HEK293 (cell line): ENCODE results near the gene CASP2.

Experiments
- CTCF ChIA-PET: fragments of 350-600 bp; formaldehyde crosslinking; extraction: SDS; loops from one replicate; lab custom pipeline; 2021; ENCODE audit warnings: antibody characterized with exemption; lab: Yijun Ruan, JAX
- POLR2A ChIA-PET: fragments of 300-600 bp; formaldehyde crosslinking; extraction: SDS; loops from one replicate; lab custom pipeline; 2020; ENCODE audit warnings: antibody characterized with exemption, inconsistent platforms; lab: Yijun Ruan, JAX
- H3K27ac ChIP-seq: fragments of 200-500 bp; sonication (Bioruptor generic); 2 replicates; pipeline ENCODE4 v1.5.1; 2014; ENCODE audit warnings: low read depth, low read length, control low read depth, inconsistent platforms; ENCODE audit errors: extremely low read depth
- H3K36me3 ChIP-seq, 2 experiments: fragments of 200-500 bp in 1 of 2; sonication (Bioruptor generic) in 1 of 2; 1 replicate in 1 of 2; 2 replicates in 1 of 2; pipeline ENCODE4 v1.5.1; 2014 to 2017; ENCODE audit warnings: inconsistent platforms in 2 of 2, low read length in 2 of 2; ENCODE audit not compliant: control insufficient read depth in 2 of 2, insufficient read depth in 1 of 2
- H3K4me1 ChIP-seq: fragments of 200-500 bp; sonication (Bioruptor generic); 2 replicates; pipeline ENCODE4 v1.5.1; 2014; ENCODE audit warnings: mild to moderate bottlenecking, low read length, inconsistent platforms; ENCODE audit not compliant: control insufficient read depth, insufficient read depth
- H3K4me3 ChIP-seq: 2 replicates; pipeline ENCODE4 v1.5.1; 2011; ENCODE audit warnings: low read depth, mild to moderate bottlenecking, control low read depth, low read length, moderate library complexity
- H3K9me3 ChIP-seq: fragments of 200-500 bp; sonication (Bioruptor generic); 2 replicates; pipeline ENCODE4 v1.5.1; 2014; ENCODE audit warnings: low read depth, low read length, inconsistent platforms; ENCODE audit not compliant: control insufficient read depth, insufficient read depth
- ZNF549 ChIP-seq: fragments of 450-650 bp; IDR thresholded peaks from 2 replicates; pipeline ENCODE4 v1.5.1; 2018; ENCODE audit warnings: missing biosample characterization, missing genetic modification characterization, mild to moderate bottlenecking, inconsistent platforms, moderate library complexity
- ZNF664 ChIP-seq: fragments of 450-650 bp; formaldehyde crosslinking; IDR thresholded peaks from 2 replicates; pipeline ENCODE4 v1.5.1; 2016; ENCODE audit warnings: missing biosample characterization, missing genetic modification characterization
- ZNF785 ChIP-seq: fragments of 450-650 bp; formaldehyde crosslinking; IDR thresholded peaks from 2 replicates; pipeline ENCODE4 v1.5.1; 2016; ENCODE audit warnings: missing biosample characterization, missing genetic modification characterization
- TF ChIP-seq, protein P1 (sequence below): fragments of 450-650 bp; formaldehyde crosslinking; conservative IDR thresholded peaks from 2 replicates; pipeline ENCODE4 v1.5.1; 2016; ENCODE audit warnings: low read depth, missing biosample characterization, missing genetic modification characterization
- TF ChIP-seq, protein P2 (sequence below): fragments of 450-650 bp; IDR thresholded peaks from 2 replicates; pipeline ENCODE4 v1.5.1; 2018; ENCODE audit warnings: missing biosample characterization, mild to moderate bottlenecking, missing genetic modification characterization
- TF ChIP-seq, protein P3 (sequence below): fragments of 450-650 bp; formaldehyde crosslinking; IDR thresholded peaks from 2 replicates; pipeline ENCODE4 v1.5.1; 2017; ENCODE audit warnings: missing biosample characterization, missing genetic modification characterization

CASP2 gene

DNA sequence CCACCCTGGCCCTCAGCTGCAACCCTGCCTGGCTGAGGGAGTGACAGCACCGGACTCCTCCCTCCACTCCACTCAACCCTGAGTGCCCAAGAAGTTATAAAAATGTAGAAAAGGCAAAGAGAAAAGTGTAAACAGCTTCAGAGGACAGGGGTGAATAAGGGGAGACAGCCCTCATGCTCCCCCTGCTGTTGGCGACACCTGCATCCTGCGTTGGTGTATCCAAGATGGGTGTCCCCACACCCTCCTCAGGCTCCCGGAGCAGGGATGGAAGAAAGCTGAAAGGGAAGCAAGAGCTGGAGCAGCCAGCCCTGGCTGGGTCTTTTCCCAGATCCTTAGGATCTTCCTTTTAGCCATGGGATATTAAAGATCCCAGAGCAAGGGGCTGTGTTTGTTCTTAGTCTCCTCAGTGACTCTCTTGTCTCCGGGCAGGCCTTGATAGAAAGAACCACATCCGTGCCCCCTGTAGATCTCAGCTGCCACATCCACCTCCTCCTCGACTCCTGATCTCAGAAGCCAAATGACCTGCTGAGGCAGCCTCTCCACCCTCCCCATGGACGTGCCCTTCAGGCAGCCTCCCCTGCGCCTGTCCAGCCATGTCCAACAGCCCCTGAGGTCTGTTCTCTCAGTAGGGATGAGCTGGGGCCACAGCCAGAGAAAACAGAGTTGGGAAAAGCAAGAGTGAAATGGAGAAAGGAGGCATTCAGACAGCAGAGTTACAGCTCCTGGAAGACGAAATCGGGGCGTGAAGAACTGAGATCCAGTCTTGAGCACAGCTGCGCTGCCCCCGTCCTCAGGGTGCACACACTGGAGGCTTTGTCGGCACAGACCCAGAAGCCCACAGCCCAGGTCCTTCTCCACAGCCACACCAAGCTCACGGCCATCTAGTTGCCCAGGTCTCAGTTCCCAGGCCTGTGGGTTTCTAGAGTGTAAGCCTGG, 67.6 kb downstream of the CASP2 start:
- ChIA-PET CTCF (interaction anchor here (0.6 to 2.0 kb wide), 5 partner anchors 10 to 624 kb away, joined by 3 to 8 read pairs (median 4); no protein-coding TSS in a partner anchor), POLR2A (interaction anchor here (0.7 kb wide), 1 partner anchor 38 kb away, joined by 3 read pairs; no protein-coding TSS in a partner anchor)
- H3K36me3 ChIP-seq, result peaks cover 0 to 32% of the 10 kb centered on the region in 2 experiments; a peak in 1 of 3 replicates
- no peak overlapping the region for H3K27ac ChIP-seq
- H3K4me1 ChIP-seq, result no peaks in the 10 kb centered on the region
- no peak overlapping the region for H3K4me3 ChIP-seq
- TF ChIP-seq ZNF549 (tag by site-specific recombination), result no peak
- TF ChIP-seq, protein P1, sequence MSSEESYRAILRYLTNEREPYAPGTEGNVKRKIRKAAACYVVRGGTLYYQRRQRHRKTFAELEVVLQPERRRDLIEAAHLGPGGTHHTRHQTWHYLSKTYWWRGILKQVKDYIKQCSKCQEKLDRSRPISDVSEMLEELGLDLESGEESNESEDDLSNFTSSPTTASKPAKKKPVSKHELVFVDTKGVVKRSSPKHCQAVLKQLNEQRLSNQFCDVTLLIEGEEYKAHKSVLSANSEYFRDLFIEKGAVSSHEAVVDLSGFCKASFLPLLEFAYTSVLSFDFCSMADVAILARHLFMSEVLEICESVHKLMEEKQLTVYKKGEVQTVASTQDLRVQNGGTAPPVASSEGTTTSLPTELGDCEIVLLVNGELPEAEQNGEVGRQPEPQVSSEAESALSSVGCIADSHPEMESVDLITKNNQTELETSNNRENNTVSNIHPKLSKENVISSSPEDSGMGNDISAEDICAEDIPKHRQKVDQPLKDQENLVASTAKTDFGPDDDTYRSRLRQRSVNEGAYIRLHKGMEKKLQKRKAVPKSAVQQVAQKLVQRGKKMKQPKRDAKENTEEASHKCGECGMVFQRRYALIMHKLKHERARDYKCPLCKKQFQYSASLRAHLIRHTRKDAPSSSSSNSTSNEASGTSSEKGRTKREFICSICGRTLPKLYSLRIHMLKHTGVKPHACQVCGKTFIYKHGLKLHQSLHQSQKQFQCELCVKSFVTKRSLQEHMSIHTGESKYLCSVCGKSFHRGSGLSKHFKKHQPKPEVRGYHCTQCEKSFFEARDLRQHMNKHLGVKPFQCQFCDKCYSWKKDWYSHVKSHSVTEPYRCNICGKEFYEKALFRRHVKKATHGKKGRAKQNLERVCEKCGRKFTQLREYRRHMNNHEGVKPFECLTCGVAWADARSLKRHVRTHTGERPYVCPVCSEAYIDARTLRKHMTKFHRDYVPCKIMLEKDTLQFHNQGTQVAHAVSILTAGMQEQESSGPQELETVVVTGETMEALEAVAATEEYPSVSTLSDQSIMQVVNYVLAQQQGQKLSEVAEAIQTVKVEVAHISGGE (tag by site-specific recombination), result 0 out of 2 replicates have a peak, but pooled peaks have one; percentile 25
- no peaks in the 10 kb centered on the region for H3K9me3 ChIP-seq

DNA sequence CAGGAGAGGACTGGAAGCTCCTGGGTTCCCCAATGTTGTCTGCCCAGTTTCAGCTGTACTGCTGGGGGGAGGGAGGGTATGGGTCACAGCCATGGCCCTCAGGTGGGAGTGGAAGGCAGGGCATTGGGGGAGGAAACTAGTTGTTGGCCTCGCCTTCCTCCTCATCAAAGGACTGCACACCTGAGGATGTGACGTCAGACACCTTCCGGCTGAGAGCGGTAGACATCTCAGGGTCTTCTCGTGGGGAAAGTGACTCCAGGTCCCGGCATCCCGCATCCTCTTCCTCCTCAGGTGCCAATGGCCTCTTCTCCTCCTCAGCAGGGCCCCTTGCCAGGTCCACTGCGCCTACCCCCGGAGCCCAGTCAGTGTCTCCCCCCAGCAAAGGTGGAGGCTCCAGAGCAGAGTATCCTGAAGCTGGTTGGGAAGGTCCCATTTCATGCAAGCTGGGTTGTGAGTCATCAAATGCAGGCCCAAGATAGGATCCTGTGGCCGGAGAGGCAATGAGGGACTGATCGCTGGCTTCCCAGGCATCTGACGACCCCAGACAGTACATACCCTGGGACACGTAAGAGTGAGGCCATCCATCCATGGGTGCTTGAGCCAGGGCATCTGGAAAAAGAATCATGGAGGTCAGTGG, 68.4 kb downstream of the CASP2 start:
- ChIA-PET POLR2A (no interaction called here), CTCF (interaction anchor here (0.6 to 2.0 kb wide), 4 partner anchors 11 to 54 kb away, joined by 3 to 8 read pairs (median 4); no protein-coding TSS in a partner anchor)
- Histone ChIP-seq H3K4me1 (no peaks in the 10 kb centered on the region), H3K9me3 (no peaks in the 10 kb centered on the region), H3K27ac (no peak overlapping the region), H3K36me3 (peaks cover 0 to 32% of the 10 kb centered on the region in 2 experiments; a peak in 1 of 3 replicates), H3K4me3 (no peak overlapping the region)
- TF ChIP-seq ZNF664 (tag by site-specific recombination) (no peak), ZNF785 (tag by site-specific recombination) (no peak)
- TF ChIP-seq, protein P2, sequence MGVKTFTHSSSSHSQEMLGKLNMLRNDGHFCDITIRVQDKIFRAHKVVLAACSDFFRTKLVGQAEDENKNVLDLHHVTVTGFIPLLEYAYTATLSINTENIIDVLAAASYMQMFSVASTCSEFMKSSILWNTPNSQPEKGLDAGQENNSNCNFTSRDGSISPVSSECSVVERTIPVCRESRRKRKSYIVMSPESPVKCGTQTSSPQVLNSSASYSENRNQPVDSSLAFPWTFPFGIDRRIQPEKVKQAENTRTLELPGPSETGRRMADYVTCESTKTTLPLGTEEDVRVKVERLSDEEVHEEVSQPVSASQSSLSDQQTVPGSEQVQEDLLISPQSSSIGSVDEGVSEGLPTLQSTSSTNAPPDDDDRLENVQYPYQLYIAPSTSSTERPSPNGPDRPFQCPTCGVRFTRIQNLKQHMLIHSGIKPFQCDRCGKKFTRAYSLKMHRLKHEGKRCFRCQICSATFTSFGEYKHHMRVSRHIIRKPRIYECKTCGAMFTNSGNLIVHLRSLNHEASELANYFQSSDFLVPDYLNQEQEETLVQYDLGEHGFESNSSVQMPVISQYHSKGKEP (tag by site-specific recombination), result no peak
- TF ChIP-seq, protein P3, sequence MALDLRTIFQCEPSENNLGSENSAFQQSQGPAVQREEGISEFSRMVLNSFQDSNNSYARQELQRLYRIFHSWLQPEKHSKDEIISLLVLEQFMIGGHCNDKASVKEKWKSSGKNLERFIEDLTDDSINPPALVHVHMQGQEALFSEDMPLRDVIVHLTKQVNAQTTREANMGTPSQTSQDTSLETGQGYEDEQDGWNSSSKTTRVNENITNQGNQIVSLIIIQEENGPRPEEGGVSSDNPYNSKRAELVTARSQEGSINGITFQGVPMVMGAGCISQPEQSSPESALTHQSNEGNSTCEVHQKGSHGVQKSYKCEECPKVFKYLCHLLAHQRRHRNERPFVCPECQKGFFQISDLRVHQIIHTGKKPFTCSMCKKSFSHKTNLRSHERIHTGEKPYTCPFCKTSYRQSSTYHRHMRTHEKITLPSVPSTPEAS (tag by site-specific recombination), result no peak
